Bronchus fibroblast of lung (primary cell): Measurements from ENCODE around the gene KANK2. TPM values are rescaled to one million over a fixed set of nuclear protein-coding genes. Genes with fewer than 3 reads are reported as not detected.

Experiments used
- total RNA-seq: library from RNA; depleted of rRNA; stranded (reverse); fragments of >200 nt; gene quantifications from 2 replicates; pipeline ENCODE4 v1.2.3, GENCODE V29; 2015

KANK2 gene
- total RNA-seq, result 168 and 234 TPM in 2 replicates

DNA sequence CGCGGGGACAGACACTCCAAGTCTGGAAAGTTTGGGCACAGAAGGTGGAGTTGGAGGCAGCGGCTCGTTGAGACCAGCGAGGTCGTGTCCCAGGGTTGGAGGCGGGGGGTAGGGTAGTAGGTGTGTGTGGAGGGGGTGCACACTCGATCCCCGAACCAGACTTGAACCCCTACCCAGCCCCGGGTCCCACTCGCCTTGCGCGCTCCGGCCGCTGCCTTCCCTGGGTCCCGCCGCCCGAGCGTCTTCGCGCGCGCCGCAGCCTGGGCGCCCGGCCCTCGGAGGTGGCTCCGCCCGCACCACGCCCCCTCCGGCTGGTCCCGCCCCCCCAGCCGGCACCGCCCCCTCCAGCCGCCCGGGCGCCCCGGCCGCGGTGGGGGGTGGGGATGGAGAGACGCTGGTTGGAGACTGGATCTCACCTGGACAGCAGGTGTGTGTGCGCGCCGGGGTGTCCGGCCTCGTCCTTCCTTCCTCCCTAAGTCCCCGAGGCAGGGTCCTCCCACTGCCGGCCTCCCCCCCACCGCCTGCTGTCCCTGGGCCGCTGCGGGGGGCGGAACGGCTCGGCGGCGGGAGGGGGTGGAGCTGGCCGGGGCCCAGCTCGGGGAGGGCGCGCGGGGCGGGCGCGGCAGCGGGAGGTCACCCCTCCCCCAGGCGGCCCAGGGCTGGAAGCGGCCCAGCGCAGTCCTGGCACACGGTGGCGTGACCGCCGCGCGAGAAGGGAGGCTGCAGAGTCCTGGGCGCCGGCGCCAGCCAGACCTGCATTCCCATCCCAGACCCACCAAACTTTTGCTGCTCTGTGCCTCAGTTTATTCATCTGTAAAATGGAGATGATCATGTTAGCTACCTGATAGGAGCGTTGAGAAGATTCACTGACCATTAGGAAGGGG is at the start of gene KANK2:
KANK2 (minus strand) TSS at position 255 of the 884 bp plus-strand sequence. CDS start 3,034 bp downstream, outside the sequence.

GRCh38 chr19:11239377-11240000 is 42.1 kb upstream of the KANK2 start, which contains the start of gene ANGPTL8:
Gene ANGPTL8, plus strand, starts transcription at chr19:11239619. Its CDS starts 19 bp downstream, at chr19:11239638.

DNA sequence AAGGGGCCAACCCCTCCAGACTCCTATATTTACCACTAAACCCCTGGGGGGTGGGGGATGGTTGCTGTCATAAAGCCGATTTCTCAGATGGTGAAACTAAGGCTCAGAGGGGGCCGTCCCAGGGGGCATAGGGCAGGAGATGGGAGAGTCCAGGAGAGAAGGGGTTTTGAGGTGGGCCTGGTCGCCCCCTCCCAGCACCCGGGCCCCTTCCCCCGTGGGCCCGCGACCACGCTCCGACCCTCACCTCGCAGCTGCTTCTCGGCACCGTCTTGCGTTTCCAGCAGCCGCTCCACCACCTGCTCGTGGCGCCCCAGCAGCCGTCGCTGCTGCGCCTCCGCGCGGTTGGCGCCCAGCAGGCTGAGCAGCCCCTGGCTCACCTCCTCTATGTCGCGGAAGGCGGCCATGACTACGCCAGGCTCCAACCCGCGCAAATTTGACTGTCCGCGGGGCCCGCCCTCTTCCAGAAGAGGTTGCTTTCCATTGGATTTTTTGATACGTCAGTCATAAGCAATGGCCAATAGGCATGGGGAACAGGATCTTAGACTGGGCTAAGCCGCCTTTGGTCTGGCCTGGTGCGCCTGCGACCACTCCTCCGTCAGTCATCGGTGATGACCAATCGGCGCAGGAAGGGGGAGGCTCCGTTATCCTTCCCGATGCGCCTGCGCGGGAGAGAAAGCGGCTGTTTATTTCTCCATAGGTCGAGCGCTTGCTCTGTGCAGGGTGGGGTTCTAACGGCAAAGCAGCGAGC is 41.8 kb downstream of the KANK2 start, which contains the start of gene SPC24:
SPC24 (minus strand) TSS at position 410 of the 748 bp plus-strand sequence; CDS start at position 404, 6 bp downstream.

Other genes with a start within 250 kb of the KANK2 start
- 85.2 and 97.4 TPM in 2 replicates for gene SMARCA4, start 236.5 kb downstream of the KANK2 start, total RNA-seq
- 266 and 278 TPM in 2 replicates for gene LDLR, start 108.1 kb downstream of the KANK2 start, total RNA-seq
- gene SPC24, start 41.8 kb downstream of the KANK2 start, total RNA-seq, result 71.6 and 83.8 TPM in 2 replicates
- gene ANGPTL8, start 42.1 kb upstream of the KANK2 start, total RNA-seq, result not detected in 2 replicates
- 7.1 and 10.8 TPM in 2 replicates for gene DOCK6, start 65.0 kb upstream of the KANK2 start, total RNA-seq
- not detected in 2 replicates for gene TSPAN16, start 98.6 kb upstream of the KANK2 start, total RNA-seq
- gene RAB3D, start 142.1 kb upstream of the KANK2 start, total RNA-seq, result 4.0 and 5.5 TPM in 2 replicates
- 135 and 145 TPM in 2 replicates for gene TMEM205, start 148.7 kb upstream of the KANK2 start, total RNA-seq
- 2.5 and 6.7 TPM in 2 replicates for gene CCDC159, start 149.0 kb upstream of the KANK2 start, total RNA-seq
- gene PLPPR2, start 157.9 kb upstream of the KANK2 start, total RNA-seq, result 8.6 and 13.5 TPM in 2 replicates
- 1.7 and 2.1 TPM in 2 replicates for gene SWSAP1, start 177.1 kb upstream of the KANK2 start, total RNA-seq
- 12.4 and 15.3 TPM in 2 replicates for gene EPOR, start 186.8 kb upstream of the KANK2 start, total RNA-seq
- gene RGL3, start 221.8 kb upstream of the KANK2 start, total RNA-seq, result not detected in 2 replicates
- gene ODAD3, start 237.6 kb upstream of the KANK2 start, total RNA-seq, result 0.15 and 0.17 TPM in 2 replicates
- 171 and 176 TPM in 2 replicates for gene PRKCSH, start 238.1 kb upstream of the KANK2 start, total RNA-seq